Measurements from ENCODE around the gene EMX1.
"Not testable (repeated sequence)": the region's sequence is repeated elsewhere in the genome, so short reads cannot be mapped to it uniquely, and the experiment has no call there.

The EMX1 gene

DNA sequence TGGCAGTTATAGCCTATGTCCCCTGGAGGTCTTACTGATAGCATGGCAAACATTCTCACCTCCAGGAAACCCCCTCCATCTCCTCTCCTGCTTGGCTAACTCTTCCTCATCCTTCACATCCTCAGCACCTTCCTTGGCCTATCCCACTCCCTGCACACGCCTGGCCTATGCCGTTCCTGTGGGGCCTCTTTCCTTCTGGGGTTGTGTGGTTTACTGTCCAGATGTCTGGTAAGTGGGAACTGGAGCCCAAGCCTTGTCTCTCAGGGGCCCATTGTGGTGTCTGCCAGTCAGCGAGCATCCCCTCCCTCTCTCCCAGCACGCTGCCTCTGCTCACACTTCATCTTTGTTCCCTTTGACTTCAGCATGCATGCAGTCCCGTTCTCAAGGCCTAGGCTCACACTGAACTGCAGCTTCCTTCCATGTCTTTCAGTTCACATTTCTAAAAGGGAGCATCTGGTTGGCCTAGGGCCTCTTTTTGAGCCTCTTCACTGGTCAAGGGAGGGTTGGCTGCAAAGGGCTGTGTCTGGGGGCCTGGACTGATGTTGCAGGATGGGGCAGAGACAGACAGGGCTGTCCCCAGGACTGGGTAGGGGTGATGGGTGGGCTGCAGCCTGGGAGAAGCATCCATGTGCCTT is 17.0 kb upstream of the EMX1 start:
- DNase-seq (ENCODE audit: low read depth in 2 of 2) = no peak

DNA sequence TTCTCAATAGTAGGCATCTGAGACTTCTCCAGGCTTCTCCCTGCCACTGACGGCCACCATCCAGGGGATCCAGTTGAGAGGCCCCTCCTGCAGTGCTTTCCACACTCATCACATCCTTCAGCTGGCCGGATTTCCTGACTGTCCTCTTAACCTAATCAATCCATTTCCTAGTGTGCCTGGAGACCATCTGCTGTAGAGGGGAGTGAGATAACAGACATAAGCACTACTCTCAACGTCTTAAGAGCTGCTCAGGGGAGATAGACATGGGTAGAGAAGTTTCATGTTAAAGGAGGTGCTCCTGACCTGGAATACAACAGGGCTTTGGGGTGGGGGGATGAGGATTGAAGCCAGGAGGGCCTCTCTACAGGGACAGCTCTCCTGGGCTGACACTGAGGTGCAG is 15.9 kb upstream of the EMX1 start:
- DNase-seq (ENCODE audit: low read depth in 2 of 2) = no peak

DNA sequence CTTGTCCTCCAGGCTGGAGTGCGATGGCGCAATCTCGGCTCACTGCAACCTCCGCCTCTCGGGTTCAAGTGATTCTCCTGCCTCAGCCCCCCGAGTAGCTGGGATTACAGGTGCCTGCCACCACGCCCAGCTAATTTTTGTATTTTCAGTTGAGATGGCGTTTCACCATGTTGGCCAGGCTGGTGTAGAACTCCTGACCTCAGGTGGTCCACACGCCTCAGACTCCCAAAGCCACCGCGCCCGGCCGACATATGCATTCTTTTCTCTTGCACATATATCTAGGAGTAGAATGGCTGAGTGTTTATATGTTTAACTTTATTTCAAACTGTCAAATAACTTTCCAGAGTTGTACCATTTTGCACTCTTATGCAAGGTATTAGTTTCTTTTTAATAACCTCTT is 9.9 kb upstream of the EMX1 start:
- not testable (repeated sequence) for DNase-seq (ENCODE audit: low read depth in 2 of 2)

DNA sequence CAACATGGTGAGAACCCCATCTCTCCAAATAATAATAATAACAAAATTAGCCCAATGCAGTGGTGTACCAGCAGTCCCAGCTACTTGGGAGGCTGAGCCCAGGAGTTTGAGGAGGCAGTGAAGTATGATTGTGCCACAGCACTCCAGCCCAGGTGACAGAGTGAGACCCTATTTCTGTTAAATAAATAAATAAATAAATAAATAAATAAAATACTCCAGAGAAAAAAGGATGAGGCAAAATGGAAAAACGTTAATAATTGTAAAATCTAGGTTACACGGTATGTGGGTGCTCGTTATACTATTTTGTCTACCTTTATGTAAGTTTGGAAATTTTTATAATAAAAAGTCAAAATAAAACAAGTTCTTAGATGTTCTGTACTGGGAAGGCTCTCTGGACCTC is 8.6 kb upstream of the EMX1 start:
- no peak for DNase-seq (ENCODE audit: low read depth in 2 of 2)

DNA sequence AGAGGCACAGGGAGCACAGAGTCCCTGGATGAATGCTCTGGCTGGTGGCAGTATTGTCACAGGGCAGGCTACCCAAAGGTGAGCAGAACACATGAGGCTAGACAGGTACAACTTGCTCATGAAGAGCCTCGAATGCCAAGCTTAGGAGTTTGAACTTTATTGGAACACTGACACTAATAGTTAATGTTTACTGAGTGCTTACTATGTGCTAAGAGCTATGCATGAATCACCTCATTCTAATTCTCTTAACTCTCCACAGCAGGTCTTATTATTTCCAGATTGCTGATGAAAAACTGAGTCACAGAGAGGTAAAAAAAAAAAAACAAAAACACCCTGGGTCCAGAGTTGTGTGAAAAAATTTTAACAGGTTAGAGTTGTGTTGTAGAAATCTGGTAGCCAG is 6.1 kb upstream of the EMX1 start:
- DNase-seq (ENCODE audit: low read depth in 2 of 2) = no peak

DNA sequence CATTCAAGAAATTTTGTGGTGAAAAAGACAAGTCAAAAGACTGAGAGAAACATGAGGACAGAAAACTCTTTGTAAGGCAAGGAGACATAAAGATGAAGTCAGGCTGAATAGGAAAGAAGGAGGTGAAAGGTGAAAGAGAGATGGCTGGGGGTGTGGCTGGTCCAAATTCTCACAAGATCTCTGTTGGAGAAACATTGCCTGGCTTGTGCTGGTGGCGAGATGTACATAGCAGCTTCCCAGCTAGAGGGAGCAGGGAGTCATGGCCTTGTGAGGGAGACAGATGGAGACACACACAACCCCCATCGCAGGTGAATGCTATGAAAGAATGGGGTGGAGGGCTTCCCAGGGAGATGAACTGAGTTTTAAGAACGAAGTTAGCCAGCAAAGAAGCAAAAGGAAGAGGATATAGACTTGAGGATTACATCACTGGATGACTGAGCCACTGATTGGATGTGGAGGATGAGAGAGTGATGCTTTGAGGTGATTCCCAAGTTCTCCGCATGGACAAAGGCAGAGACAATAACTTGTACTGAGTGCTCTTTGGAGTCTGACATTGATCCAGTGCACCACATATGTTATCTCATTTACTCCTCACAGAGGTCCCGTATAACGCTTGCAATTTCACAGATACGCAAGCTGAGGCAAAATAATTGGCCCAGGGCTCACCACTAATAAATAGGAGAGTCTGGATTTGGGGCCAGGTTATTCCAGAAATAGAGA is 3.7 kb upstream of the EMX1 start:
- DNase-seq (ENCODE audit: low read depth in 2 of 2) = no peak

DNA sequence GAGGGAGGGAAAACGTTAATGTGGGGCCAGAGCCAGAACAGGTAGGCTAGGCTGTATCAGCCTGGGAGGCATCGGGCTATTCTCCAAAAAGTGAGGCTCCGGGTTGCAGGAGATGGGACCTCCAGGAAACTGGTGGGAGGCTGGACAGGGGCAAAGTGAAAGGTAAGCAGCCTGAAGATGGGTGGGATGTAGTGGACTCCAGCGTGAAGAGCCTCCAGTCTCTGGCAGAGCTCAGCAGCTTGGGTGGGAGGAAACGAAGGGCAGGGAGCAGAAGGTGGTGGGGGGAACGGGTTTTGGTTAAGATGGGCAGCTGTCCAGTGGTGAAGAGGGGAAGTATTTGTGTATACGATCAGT is 3.1 kb upstream of the EMX1 start:
- no peak for DNase-seq (ENCODE audit: low read depth in 2 of 2)

DNA sequence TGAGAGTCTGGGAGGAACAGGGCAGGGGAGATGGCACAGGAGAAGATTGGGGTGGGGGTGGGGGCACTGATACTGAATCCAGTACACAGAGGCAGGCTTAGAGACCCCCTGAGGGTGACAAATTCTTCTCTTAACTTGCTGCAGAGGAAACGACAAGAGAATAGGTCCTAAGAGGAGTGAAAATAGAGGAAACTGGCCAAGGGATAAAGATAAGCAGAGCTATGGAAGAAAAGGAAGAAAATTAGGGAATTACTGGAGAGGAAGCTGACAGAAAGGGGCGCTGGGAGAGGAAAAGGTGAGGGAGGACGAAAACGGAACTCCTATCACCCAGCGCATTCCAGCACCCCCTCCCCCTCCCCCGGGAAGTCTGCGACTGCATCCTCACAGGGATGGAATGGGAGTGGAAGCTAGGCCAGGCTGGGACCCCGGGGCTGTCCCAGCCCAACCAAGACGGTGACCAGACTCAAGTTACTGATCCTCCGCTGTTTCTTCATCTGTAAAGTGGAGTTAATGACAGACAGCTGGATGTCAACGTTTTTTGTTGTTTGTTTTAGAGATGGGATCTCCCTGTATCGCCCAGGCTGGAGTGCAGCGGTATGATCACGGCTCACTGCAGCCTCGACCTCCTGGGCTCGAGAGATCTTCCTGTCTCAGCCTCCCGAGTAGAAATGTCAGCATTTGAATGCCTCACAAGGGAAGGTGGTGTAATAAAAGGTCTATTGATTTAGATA is 2.6 kb upstream of the EMX1 start:
- no peak for DNase-seq (ENCODE audit: low read depth in 2 of 2)

DNA sequence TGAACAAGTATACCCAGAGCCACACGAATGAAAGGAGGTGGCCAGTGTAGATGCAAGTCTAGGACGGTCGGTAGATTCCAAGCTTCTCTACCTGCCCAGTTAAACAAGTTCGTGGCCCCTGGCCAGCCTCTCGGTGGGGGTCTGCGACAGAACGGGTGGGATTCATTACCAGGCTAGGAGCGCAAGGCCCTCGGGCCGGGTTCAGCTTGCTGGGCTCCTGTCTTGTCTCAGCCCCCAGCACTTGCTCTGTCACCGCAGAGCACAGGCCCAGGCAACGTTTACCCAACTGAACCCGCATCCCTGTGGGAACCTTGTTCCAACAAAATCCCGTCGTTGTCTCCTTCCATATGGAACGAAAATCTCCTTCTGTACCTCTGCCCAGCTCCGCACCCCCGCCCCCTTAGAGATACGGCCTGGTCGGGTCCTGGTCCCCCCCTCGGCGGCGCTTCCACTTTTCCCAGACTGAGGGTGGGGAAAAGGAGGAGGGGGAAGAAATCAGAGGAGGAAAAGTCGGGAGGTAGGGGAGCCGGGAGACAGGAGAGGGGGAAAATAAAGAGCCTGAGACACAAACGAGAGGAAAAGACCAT is 1.9 kb upstream of the EMX1 start:
- no peak for DNase-seq (ENCODE audit: low read depth in 2 of 2)

DNA sequence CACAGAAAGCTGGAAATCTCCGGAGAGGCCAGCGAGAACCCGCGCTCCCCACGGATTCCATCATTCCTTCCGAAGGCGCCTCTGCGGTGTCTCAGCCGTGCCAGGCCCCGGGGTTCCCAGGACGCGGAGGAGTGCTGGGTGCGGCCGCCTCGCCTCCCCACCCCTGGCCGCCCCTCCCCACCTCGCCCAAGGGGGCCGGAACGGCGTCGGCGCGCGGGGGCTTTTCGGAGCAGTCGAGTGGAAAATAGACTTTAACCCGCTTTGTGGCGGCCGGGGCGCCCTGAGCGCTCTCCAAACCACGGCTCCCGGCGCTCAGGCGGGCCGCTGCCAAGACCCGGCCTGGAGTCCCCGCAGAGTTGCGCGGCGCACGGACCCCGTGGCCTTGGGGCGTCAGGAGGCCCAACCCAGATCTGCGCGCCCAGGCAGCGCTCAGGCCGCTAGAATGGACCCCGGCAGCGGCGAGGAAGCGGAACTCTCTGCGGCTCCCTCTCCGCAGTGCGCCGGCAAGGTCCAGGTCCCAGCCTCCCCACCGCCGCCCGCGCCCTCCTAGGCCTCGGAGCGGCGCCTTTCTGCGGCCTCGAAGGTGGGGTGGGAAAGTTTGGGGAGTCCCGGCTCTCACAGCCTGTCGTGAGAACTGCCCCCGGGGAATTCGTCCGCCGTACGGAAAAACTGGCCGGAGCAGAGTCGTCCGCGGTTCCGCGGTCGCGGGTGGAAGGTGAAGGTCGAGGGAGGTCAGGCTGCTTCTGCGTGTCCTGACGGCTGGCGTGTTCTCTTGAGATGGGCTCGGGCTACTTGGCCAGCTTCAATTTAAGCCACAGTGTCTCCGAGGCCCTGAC is 1.2 kb upstream of the EMX1 start:
- DNase-seq (ENCODE audit: low read depth in 2 of 2) = no peak

DNA sequence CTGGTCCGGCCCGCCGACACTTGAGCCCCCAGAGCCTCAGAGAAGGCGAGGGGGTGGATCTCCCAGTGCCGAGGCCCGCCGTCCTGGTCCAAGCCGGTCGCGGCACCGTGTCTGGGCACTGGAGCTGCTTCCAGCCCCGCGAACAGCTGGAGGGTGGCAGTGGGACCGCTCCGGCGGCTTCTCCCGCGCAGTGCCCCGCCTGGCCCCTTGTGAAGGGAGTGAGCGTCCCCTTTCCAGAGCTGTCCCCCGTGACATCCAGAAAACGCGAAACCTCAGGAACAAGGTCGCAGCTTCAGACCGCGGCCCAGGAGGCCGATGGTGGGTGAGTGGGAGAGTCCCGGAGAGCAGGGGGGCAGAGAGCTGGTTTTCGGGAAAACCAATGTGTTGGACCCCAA is 579 bp upstream of the EMX1 start:
- DNase-seq (ENCODE audit: low read depth in 2 of 2) = no peak

DNA sequence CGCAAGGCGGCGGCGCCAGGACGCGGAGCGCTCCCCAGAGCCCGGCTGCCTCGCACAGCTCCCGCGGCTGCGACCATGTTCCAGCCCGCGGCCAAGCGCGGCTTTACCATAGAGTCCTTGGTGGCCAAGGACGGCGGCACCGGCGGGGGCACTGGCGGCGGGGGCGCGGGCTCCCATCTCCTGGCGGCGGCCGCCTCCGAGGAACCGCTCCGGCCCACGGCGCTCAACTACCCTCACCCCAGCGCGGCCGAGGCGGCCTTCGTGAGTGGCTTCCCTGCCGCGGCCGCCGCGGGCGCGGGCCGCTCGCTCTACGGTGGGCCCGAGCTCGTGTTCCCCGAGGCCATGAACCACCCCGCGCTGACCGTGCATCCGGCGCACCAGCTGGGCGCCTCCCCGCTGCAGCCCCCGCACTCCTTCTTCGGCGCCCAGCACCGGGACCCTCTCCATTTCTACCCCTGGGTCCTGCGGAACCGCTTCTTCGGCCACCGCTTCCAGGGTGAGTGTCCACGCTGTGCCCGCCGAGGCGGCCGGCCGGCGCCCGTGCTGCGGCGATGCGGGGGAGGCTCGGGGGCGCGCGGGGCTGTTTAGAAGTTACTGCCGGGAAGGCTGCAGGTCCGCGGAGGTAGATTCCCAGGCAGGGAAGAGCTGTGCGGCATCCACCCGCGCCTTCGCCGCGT is 696 bp downstream of the EMX1 start:
- no peak for DNase-seq (ENCODE audit: low read depth in 2 of 2)

DNA sequence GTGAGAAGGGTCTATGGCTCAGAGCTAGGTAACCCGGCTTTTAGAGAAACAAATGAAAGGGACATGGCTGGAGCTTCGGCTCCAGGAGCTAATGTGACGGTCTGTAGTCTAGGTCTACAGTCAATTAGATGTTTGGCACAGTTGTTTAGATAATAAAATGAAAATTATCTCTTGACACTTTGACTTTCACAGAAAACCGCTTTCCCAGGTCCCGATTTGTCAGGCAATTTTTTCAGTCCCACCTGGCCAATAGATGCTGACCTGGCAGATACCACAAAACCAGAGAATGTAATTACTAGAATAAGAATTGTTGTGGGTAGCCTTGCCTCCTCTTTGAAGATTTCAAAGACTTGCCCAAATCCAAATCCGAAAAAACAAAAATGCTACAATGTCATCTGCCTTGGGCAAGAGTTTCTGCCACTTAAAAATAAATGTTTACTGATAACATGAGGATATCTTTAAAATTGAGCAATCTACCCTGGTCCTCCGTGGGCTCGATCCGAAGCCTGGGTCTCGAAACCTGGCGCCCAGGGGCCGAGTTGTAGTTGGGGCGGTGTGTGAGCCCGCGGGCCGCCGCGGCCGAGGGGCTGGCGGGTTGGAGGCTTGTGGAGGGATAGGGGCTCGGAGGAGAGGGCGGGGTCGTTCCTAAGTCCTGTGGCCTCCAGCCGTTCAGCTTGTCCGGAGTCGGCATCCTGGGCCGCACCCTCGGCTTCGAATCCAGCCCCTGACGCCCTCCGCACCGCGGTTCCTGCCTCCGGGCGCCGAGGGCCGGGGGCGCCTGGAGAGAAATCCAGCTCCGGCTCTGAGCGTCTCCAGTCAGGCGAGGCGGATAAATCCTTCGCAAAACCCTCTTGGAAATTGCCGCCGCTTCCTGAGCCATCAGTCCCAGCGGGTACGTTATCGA is 2.3 kb downstream of the EMX1 start:
- DNase-seq (ENCODE audit: low read depth in 2 of 2) = no peak

DNA sequence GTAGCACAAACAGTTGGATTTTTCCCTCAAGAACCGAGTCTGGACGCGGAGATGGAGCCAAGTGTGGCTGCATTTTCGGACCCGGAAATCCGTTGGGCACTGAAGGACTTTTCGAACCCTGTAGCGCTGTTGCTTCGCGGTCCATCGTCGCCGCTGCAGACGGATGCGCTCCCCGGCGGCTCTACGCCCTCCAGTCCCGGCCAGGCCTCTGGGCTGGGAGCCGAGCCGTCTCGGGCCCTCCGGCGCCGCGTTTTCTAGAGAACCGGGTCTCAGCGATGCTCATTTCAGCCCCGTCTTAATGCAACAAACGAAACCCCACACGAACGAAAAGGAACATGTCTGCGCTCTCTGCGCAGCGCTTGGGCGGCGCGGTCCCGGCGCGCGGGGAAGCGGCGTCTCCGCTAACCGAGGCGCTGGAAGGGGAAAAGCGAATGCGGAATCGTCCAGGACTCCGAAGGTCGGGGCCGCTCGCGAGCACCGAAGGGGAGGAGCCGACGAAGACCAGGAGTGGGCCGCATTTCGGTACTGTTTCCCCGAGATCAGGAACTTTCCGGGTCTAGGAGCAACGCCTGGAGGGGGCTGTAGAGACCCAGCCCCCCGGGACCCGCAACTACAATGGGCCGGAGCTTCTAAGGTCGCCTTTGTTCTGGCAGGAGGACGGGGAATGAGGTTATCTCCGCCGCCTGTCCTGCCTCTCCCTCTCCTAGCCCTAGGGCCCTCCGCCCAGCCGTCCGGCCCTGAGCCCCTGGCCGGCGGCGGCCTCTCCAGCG is 3.2 kb downstream of the EMX1 start:
- no peak for DNase-seq (ENCODE audit: low read depth in 2 of 2)

DNA sequence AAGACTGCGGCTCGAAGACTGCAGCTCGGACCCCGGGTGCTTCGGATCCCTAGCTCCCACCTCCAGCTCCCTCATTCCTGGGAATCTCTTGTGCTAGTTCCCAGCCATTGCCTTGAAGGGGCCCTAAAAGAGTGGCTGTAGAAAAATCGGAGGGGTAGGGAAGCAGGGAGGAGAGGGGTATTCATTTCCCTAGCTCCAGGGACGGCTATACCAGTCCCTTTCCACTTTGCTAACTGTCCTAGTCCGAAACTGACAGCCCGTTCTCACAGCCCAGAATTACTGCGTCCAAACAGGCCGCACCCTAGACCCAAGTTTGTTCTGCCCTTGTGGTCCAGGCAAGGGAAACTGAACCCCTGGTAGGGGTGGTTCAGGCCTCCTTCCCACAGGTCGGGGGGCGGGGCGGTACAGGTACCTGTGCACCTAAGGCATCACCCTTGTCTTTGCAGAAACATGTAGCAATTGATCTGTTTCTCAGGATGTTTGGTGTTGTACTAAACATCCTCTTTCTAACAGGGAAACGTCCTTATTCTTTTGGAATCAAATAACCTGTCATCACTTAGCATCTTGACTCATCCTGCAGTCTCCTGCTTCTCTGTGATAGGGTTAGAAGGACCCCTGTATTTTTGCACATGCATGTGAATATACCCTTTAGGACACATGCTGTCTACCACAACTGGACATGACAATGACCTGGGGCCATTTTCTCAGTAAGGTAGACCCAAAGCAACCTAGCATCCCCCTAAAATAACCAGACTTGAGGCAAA is 4.0 kb downstream of the EMX1 start:
- no peak for DNase-seq (ENCODE audit: low read depth in 2 of 2)

DNA sequence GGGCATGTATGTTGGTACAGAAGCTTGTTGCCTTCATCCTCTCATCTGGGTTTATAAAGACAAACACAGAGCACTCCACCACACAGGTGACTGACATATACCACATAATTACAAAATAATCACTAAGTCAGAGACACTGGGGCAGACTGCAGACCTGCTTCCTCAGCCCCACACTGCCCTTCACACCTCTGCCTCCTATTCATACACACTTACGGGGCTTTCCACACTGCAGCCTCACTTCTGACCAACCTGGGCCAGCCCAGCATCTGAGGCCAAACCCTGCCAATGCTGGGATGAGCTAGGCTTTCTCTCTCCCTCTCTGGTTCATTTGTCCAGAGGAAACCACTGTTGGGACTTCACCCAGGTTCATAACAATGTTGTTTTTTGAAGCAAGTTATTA is 4.5 kb downstream of the EMX1 start:
- DNase-seq (ENCODE audit: low read depth in 2 of 2) = no peak

DNA sequence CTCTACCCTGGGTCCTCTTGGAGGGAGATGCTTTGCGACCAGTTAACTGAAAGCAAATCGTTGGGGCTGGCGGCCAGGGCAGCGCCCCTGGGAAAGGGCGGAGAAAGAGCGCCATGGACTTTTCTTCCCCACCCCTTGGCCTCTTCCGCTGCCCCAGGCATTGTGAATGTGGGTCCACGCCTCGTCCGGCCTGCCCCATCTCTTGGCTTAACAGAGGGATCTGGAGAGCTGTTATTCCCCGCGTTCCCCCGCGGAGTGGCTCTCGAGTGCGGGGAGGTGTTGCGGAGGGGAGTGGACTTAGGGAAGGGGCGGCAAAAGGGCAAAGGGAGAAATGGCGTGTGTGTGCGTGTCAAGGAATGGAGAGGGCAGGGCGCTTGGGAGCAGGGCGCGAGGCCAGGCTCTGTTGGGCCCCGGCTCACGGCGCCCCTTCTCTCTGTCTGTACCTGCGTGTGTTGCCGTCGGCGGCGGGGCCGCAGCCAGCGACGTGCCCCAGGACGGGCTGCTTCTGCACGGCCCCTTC is 6.6 kb downstream of the EMX1 start:
- no peak for DNase-seq (ENCODE audit: low read depth in 2 of 2)

All from activated CD8-positive, alpha-beta memory T cell treated with anti-CD3 and anti-CD28 coated beads for 4 hours (primary cell).